Caco-2 (cell line): Measurements from ENCODE around the gene TRO. TPM values are rescaled to one million over a fixed set of nuclear protein-coding genes. Genes with fewer than 3 reads are reported as not detected.

Experiments used
- BruUV-seq: library from RNA; stranded (reverse); fragments of 400-500 nt; replicated peaks from 2 replicates; lab custom pipeline; 2021; lab: Mats Ljungman, UMichigan
- CTCF ChIA-PET: fragments of 300-600 bp; sonication (Branson Sonifier 250); formaldehyde crosslinking; loops from one replicate; lab custom pipeline; 2022; ENCODE audit warnings: antibody characterized with exemption; lab: Charles Lee
- POLR2A ChIA-PET: fragments of 300-600 bp; sonication (Branson Sonifier 250); formaldehyde crosslinking; loops from one replicate; lab custom pipeline; 2022; ENCODE audit warnings: antibody characterized with exemption; lab: Charles Lee
- DNase-seq, 2 experiments: peaks; one replicate each; pipeline versions ENCODE4 v3.0.0 to v3.0.0-alpha.2; 2020 to 2022
- H3K27me3 ChIP-seq: replicated peaks from 2 replicates; pipeline ENCODE4 v1.6.0; 2011; ENCODE audit warnings: low read length; ENCODE audit not compliant: control insufficient read depth, insufficient read depth
- H3K36me3 ChIP-seq: 2 replicates; pipeline ENCODE4 v1.5.1; 2011; ENCODE audit warnings: low read length; ENCODE audit not compliant: control insufficient read depth, insufficient read depth
- H3K4me1 ChIP-seq: fragments of 250-450 bp; sonication (Bioruptor Pico); 2 replicates; pipeline ENCODE4 v1.5.1; 2020; ENCODE audit warnings: mild to moderate bottlenecking
- H3K4me3 ChIP-seq: 2 replicates; pipeline ENCODE4 v1.5.1; 2011; ENCODE audit warnings: low read depth, mild to moderate bottlenecking, control low read depth, low read length
- H3K9me3 ChIP-seq: fragments of 250-450 bp; sonication (Bioruptor Pico); 2 replicates; pipeline ENCODE4 v1.5.1; 2020; ENCODE audit warnings: mild to moderate bottlenecking, moderate library complexity
- H3K27ac Mint-ChIP-seq: one replicate; pipeline ENCODE4 v1.8.0; 2022; ENCODE audit warnings: mixed read lengths; ENCODE audit not compliant: unreplicated experiment
- H3K27me3 Mint-ChIP-seq: one replicate; pipeline ENCODE4 v1.8.0; 2022; ENCODE audit warnings: mixed read lengths; ENCODE audit not compliant: insufficient read depth, unreplicated experiment
- H3K36me3 Mint-ChIP-seq: one replicate; pipeline ENCODE4 v1.8.0; 2022; ENCODE audit warnings: mild to moderate bottlenecking, mixed read lengths; ENCODE audit not compliant: insufficient read depth, unreplicated experiment
- H3K4me1 Mint-ChIP-seq: one replicate; pipeline ENCODE4 v1.8.0; 2022; ENCODE audit warnings: low read depth, mixed read lengths; ENCODE audit not compliant: unreplicated experiment
- H3K4me3 Mint-ChIP-seq: one replicate; pipeline ENCODE4 v1.8.0; 2022; ENCODE audit warnings: mild to moderate bottlenecking, moderate library complexity, mixed read lengths; ENCODE audit not compliant: unreplicated experiment
- H3K9me3 Mint-ChIP-seq: one replicate; pipeline ENCODE4 v1.8.0; 2022; ENCODE audit warnings: mixed read lengths; ENCODE audit not compliant: unreplicated experiment
- CTCF ChIP-seq, 2 experiments: fragments of 200-600 bp in 1 of 2; IDR thresholded peaks; 1 replicate in 1 of 2; 2 replicates in 1 of 2; pipeline versions ENCODE4 v1.5.1 to v1.8.0; 2011 to 2022; ENCODE audit warnings: antibody characterized with exemption in 1 of 2, control low read depth in 1 of 2, inconsistent platforms in 1 of 2, low read depth in 1 of 2, low read length in 1 of 2, mild to moderate bottlenecking in 1 of 2, moderate library complexity in 1 of 2; ENCODE audit not compliant: insufficient read depth in 1 of 2, severe bottlenecking in 1 of 2, unreplicated experiment in 1 of 2
- intact Hi-C: fragments of 100-400 bp; cut with micrococcal nuclease; formaldehyde crosslinking; loops from one replicate; pipeline ENCODE4 v1.10.0; 2022; ENCODE audit not compliant: unreplicated experiment
- total RNA-seq: library from RNA; stranded (reverse); gene quantifications from 2 replicates; pipeline ENCODE4 v1.2.3, GENCODE V29; 2022

TRO gene
- total RNA-seq, 1 experiment from 2014 or later: not detected

- CTCF ChIA-PET: no interaction called here
- H3K36me3 ChIP-seq: no peaks in the 10 kb centered on the region
- no peaks in the 10 kb centered on the region for H3K4me1 ChIP-seq
- no peaks in the 10 kb centered on the region for H3K9me3 Mint-ChIP-seq
- H3K4me1 Mint-ChIP-seq: no peaks in the 10 kb centered on the region
- no TSS peak for BruUV-seq
- DNase-seq: no peak
- H3K4me3 Mint-ChIP-seq: no peak overlapping the region
- no peak overlapping the region for H3K4me3 ChIP-seq
- no peak overlapping the region for H3K27ac Mint-ChIP-seq
- no peak for TF ChIP-seq CTCF (IDR thresholded peaks at IDR 0.05; ENCODE audit: insufficient read depth in 1 of 2, low read depth in 1 of 2, low read length in 1 of 2, severe bottlenecking in 1 of 2, unreplicated experiment in 1 of 2)
- H3K27me3 ChIP-seq: no peaks in the 10 kb centered on the region
- intact Hi-C loops: no loop called here
- POLR2A ChIA-PET: no interaction called here
- H3K36me3 Mint-ChIP-seq: no peaks in the 10 kb centered on the region
- H3K27me3 Mint-ChIP-seq: peaks cover 7% of the 10 kb centered on the region
- no peaks in the 10 kb centered on the region for H3K9me3 ChIP-seq
Observed at GRCh38 chrX:54945224-54945623, 24.6 kb downstream of the TRO start.

- intact Hi-C loops: no loop called here
- Mint-ChIP-seq H3K36me3 (no peaks in the 10 kb centered on the region), H3K4me1 (no peaks in the 10 kb centered on the region), H3K9me3 (no peaks in the 10 kb centered on the region), H3K27ac (no peak overlapping the region), H3K4me3 (no peak overlapping the region), H3K27me3 (peaks cover 6% of the 10 kb centered on the region)
- Histone ChIP-seq H3K27me3 (no peaks in the 10 kb centered on the region), H3K9me3 (no peaks in the 10 kb centered on the region), H3K4me3 (no peak overlapping the region), H3K36me3 (no peaks in the 10 kb centered on the region), H3K4me1 (no peaks in the 10 kb centered on the region)
- no TSS peak for BruUV-seq
- POLR2A ChIA-PET: no interaction called here
- CTCF ChIA-PET: no interaction called here
- TF ChIP-seq CTCF (IDR thresholded peaks at IDR 0.05; ENCODE audit: insufficient read depth in 1 of 2, low read depth in 1 of 2, low read length in 1 of 2, severe bottlenecking in 1 of 2, unreplicated experiment in 1 of 2): no peak
- no peak for DNase-seq
Observed at GRCh38 chrX:54950730-54951375, 30.2 kb downstream of the TRO start.

- Mint-ChIP-seq H3K4me1 (no peaks in the 10 kb centered on the region), H3K27me3 (peaks cover 9% of the 10 kb centered on the region), H3K27ac (no peak overlapping the region), H3K9me3 (no peaks in the 10 kb centered on the region), H3K36me3 (no peaks in the 10 kb centered on the region), H3K4me3 (no peak overlapping the region)
- ChIA-PET POLR2A (no interaction called here), CTCF (no interaction called here)
- intact Hi-C loops: no loop called here
- no peaks in the 10 kb centered on the region for H3K4me1 ChIP-seq
- no peak for TF ChIP-seq CTCF (IDR thresholded peaks at IDR 0.05; ENCODE audit: insufficient read depth in 1 of 2, low read depth in 1 of 2, low read length in 1 of 2, severe bottlenecking in 1 of 2, unreplicated experiment in 1 of 2)
- no peak overlapping the region for H3K4me3 ChIP-seq
- no peaks in the 10 kb centered on the region for H3K36me3 ChIP-seq
- DNase-seq: no peak
- no TSS peak for BruUV-seq
- H3K27me3 ChIP-seq: no peaks in the 10 kb centered on the region
- no peaks in the 10 kb centered on the region for H3K9me3 ChIP-seq
Observed at GRCh38 chrX:54961750-54962149, 41.1 kb downstream of the TRO start.
